22Rv1 (cell line): ENCODE results near the gene SRP19.

Source experiments
- H3K27ac ChIP-seq: fragments of 450-650 bp; 2 replicates; pipeline ENCODE4 v1.5.1; 2017
- ZFX ChIP-seq: fragments of 450-650 bp; IDR thresholded peaks from 2 replicates; pipeline ENCODE4 v1.6.1; 2017; ENCODE audit warnings: antibody characterized with exemption, borderline replicate concordance
- TF ChIP-seq, protein P1 (sequence below): fragments of 450-650 bp; IDR thresholded peaks from 2 replicates; pipeline ENCODE4 v1.5.1; 2017; ENCODE audit warnings: mild to moderate bottlenecking

Gene SRP19

DNA sequence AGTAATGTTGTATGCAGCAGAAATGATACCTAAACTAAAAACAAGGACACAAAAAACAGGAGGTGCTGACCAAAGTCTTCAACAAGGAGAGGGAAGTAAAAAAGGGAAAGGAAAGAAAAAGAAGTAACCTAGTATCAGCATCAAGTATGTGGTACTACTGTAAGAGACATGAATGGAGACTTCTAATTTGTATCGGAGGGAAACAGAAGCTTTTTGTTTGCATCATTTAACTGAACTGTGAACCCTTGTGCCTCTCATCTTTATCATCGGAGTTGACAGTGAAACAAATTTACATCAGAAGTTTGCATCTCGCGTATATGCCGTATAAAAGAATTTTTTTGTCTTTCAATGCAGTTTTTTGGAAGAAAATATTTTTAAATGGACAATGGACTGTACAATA is 6.3 kb downstream of the SRP19 start:
- no peak overlapping the region for H3K27ac ChIP-seq
- no peak for TF ChIP-seq ZFX
- TF ChIP-seq, protein P1, sequence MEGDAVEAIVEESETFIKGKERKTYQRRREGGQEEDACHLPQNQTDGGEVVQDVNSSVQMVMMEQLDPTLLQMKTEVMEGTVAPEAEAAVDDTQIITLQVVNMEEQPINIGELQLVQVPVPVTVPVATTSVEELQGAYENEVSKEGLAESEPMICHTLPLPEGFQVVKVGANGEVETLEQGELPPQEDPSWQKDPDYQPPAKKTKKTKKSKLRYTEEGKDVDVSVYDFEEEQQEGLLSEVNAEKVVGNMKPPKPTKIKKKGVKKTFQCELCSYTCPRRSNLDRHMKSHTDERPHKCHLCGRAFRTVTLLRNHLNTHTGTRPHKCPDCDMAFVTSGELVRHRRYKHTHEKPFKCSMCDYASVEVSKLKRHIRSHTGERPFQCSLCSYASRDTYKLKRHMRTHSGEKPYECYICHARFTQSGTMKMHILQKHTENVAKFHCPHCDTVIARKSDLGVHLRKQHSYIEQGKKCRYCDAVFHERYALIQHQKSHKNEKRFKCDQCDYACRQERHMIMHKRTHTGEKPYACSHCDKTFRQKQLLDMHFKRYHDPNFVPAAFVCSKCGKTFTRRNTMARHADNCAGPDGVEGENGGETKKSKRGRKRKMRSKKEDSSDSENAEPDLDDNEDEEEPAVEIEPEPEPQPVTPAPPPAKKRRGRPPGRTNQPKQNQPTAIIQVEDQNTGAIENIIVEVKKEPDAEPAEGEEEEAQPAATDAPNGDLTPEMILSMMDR = no peak

DNA sequence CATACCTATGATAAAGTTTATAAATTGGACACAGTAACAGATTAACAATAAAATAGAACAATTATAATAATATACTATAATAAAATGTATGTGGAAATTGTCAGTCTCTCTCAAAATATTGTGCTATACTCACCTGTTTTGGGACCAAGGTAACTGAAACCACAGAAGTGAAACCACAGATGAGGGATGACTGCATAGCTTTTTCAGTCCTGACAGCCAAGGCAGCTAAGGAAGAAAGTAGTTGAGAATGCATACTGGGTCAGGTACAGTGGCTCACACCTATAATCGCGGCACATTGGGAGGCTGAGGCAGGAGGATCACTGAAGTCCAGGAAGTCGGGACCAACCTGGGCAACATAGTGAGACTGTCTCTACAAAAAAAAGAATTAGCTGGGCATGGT is 8.9 kb downstream of the SRP19 start:
- TF ChIP-seq, protein P1 = no peak
- no peak for TF ChIP-seq ZFX
- no peak overlapping the region for H3K27ac ChIP-seq

DNA sequence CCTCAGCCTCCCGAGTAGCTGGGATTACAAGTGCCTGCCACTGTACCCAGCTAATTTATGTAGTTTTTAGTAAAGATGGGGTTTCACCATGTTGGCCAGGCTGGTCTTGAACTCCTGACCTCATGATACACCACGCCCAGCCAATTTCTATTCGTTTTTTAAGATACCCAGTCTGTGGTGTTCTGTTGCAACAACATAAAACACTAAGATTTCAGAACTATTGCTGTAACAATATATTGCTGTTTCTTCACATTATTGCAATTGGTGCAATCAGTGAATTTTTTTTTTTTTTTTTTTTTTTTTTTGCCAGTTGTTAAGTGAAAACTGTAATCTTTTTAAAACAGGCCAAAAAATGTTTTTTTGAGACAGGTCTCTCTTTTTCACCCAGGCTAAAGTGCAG is 9.9 kb downstream of the SRP19 start:
- TF ChIP-seq, protein P1 = no peak
- no peak for TF ChIP-seq ZFX
- no peak overlapping the region for H3K27ac ChIP-seq

DNA sequence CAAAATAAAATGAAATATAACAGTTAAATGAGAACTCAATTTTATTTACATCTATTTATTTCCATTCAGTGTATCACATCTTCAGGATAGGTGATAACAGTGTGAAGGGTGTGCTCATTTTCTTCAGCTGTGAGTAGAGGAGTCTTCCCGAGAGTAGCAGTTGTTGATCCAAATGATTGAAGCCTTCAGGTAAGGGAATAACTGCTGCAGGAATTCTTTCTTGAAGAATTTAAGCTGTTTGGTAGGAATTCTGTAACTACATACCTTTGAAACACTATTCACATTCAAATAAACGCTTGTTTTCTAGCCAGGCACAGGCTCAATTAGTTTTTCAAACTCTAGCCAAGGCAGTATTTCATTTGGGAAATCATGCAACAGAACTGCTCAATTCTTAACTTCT is 15.3 kb downstream of the SRP19 start:
- 0 out of 2 replicates have a peak overlapping the region, but pooled peaks have one; percentile 8 for H3K27ac ChIP-seq
- TF ChIP-seq ZFX = no peak
- TF ChIP-seq, protein P1 = no peak

DNA sequence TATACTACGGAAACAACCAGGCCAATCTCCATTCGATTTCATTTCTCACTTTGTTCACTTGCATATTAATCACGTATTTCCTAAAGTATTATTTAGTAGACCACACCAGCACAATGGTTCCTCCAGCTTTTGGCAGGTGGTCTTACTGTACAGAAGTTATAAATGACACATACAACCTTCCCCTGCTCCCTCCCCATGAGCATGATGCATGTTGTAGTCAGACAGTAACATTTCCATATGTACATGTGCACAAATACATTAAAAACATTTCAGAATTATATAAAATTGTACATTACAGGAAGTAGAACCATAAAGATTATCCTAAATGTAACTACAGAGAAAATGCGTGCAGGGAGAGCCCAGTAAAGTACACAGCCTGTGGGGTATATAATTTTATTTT is 17.0 kb downstream of the SRP19 start:
- TF ChIP-seq ZFX = no peak
- TF ChIP-seq, protein P1 = no peak
- H3K27ac ChIP-seq = no peak overlapping the region

DNA sequence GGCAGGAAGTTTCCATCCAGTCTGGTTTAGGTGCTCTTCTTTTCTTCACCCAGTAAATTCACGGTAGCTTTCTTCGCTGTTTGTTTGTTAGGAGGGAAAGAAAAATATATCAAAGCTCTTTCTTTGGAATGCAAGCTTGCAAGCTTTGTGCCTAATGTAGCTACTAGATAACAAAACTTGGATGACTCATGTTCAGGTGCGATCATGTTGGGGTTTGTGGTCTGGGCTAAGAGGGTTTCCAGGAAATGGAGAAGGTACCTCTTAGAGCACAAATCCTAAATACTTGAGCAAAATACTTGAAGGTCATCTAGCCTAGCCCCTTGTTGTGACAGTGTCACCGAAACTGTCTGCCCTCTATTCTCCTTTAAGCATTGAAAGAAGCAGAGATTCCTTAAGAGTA is 17.7 kb downstream of the SRP19 start:
- TF ChIP-seq, protein P1 = no peak
- no peak for TF ChIP-seq ZFX
- no peak overlapping the region for H3K27ac ChIP-seq

DNA sequence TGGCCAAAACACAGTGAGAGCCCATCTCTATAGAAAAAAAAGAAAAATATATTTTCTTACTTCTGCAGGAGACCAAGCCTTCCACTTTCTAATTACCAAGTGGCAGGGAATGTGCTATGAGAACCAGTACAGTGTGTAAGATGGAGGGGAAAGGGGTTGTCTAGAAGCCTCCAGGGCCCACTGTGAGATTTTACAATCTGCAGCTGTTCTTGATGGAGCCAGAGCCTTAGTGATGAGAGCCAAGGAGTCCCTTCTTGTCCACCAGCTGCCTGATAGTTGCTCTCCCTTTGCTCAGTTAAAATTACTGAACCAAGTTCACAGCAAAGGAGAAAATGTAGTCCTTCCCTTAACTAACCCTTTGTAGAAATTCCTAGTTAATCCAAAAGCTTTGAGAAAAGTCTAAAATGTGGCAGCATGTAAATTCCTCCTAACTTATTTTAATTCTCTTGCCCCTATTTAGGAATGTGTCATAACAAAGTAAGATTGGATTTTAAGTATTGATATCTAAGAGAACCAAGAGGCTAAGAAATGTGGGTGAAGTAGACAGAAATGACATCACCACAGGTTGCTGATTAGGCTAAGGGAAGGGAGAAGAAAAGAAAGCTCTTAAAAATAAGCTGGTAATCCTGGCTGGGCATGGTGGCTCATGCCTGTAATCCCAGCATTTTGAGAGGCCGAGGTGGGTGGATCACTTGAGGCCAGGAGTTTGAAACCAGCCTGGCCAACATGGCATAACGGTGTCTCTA is 19.3 kb downstream of the SRP19 start:
- TF ChIP-seq ZFX = no peak
- TF ChIP-seq, protein P1 = no peak
- H3K27ac ChIP-seq = no peak overlapping the region
